Stomach (tissue), 4 donors: Measurements from ENCODE around the gene EDEM2.

Experiments
- CTCF ChIP-seq, 7 experiments: fragments of 450-650 bp in 4 of 7; fragments of 200-600 bp in 3 of 7; sonication (generic) in 3 of 7; IDR thresholded peaks; one replicate each; pipeline ENCODE4 v1.5.1; 2016 to 2019; ENCODE audit warnings: antibody characterized with exemption in 7 of 7, control low read depth in 2 of 7, mild to moderate bottlenecking in 1 of 7
- POLR2A ChIP-seq, 4 donors: fragments of 450-650 bp; IDR thresholded peaks; one replicate each; pipeline ENCODE4 v1.6.1; 2016; ENCODE audit warnings: antibody characterized with exemption in 4 of 4, control low read depth in 2 of 4, mild to moderate bottlenecking in 1 of 4, moderate library complexity in 1 of 4

- no peak for TF ChIP-seq CTCF (IDR thresholded peaks at IDR 0.05)
- TF ChIP-seq POLR2A (IDR thresholded peaks at IDR 0.05), result no peak
Observed at GRCh38 chr20:35171438-35171752, 24.3 kb upstream of the EDEM2 start.
